H9 (cell line): Measurements from ENCODE around the gene RNGTT. TPM values are rescaled to one million over a fixed set of nuclear protein-coding genes. Genes with fewer than 3 reads are reported as not detected.

ENCODE experiments used
- DNase-seq: peaks from one replicate; pipeline ENCODE4 v3.0.0-alpha.2; 2017
- H2AFZ ChIP-seq: one replicate; pipeline ENCODE4 v1.6.1; 2013; ENCODE audit warnings: mild to moderate bottlenecking, low read length, control low read depth, moderate library complexity
- H2AK5ac ChIP-seq: 2 replicates; pipeline ENCODE4 v1.6.1; 2013; ENCODE audit warnings: low read length, control low read depth, mixed read lengths; ENCODE audit not compliant: insufficient read length
- H2BK120ac ChIP-seq: one replicate; pipeline ENCODE4 v1.6.1; 2013; ENCODE audit warnings: low read depth, mild to moderate bottlenecking, low read length, control low read depth, inconsistent platforms; ENCODE audit not compliant: poor library complexity, severe bottlenecking
- H2BK12ac ChIP-seq: 2 replicates; pipeline ENCODE4 v1.6.1; 2013; ENCODE audit warnings: low read length, control low read depth, mixed read lengths, low read depth; ENCODE audit not compliant: insufficient read length
- H2BK15ac ChIP-seq: 2 replicates; pipeline ENCODE4 v1.6.1; 2013; ENCODE audit warnings: low read depth, low read length, control low read depth
- H2BK20ac ChIP-seq: one replicate; pipeline ENCODE4 v1.6.1; 2013; ENCODE audit warnings: low read depth, mild to moderate bottlenecking, low read length, control low read depth, inconsistent platforms; ENCODE audit not compliant: poor library complexity, severe bottlenecking
- H2BK5ac ChIP-seq: 2 replicates; pipeline ENCODE4 v1.6.1; 2013; ENCODE audit warnings: low read length, control low read depth, mixed read lengths; ENCODE audit not compliant: insufficient read length
- H3K14ac ChIP-seq: 2 replicates; pipeline ENCODE4 v1.6.1; 2013; ENCODE audit warnings: low read length, control low read depth; ENCODE audit not compliant: insufficient read depth
- H3K18ac ChIP-seq: 2 replicates; pipeline ENCODE4 v1.6.1; 2013; ENCODE audit warnings: low read depth, mild to moderate bottlenecking, mixed read lengths, low read length, control low read depth; ENCODE audit not compliant: insufficient read length
- H3K23ac ChIP-seq: 2 replicates; pipeline ENCODE4 v1.6.1; 2013; ENCODE audit warnings: low read length, control low read depth, mixed read lengths, low read depth; ENCODE audit not compliant: insufficient read length
- H3K23me2 ChIP-seq: 2 replicates; pipeline ENCODE4 v1.6.1; 2013; ENCODE audit warnings: low read depth, mild to moderate bottlenecking, mixed read lengths, low read length, control low read depth; ENCODE audit not compliant: insufficient read length, poor library complexity, severe bottlenecking
- H3K27ac ChIP-seq: 2 replicates; pipeline ENCODE4 v1.5.1; 2013; ENCODE audit warnings: low read length, control low read depth, mixed read lengths, low read depth; ENCODE audit not compliant: insufficient read length
- H3K27me3 ChIP-seq: 2 replicates; pipeline ENCODE4 v1.6.1; 2013; ENCODE audit warnings: low read length, control low read depth, inconsistent platforms; ENCODE audit not compliant: insufficient read depth
- H3K4ac ChIP-seq: 2 replicates; pipeline ENCODE4 v1.6.1; 2013; ENCODE audit warnings: low read depth, mild to moderate bottlenecking, control low read depth, inconsistent platforms, low read length, moderate library complexity
- H3K4me1 ChIP-seq: 2 replicates; pipeline ENCODE4 v1.6.1; 2013; ENCODE audit warnings: low read length, control low read depth, inconsistent platforms; ENCODE audit not compliant: insufficient read depth
- H3K4me2 ChIP-seq: 2 replicates; pipeline ENCODE4 v1.6.1; 2013; ENCODE audit warnings: low read length, control low read depth, mixed read lengths; ENCODE audit not compliant: insufficient read length, insufficient read depth
- H3K56ac ChIP-seq: 2 replicates; pipeline ENCODE4 v1.6.1; 2013; ENCODE audit warnings: low read depth, mild to moderate bottlenecking, mixed read lengths, low read length, control low read depth; ENCODE audit not compliant: insufficient read length
- H3K79me1 ChIP-seq: 2 replicates; pipeline ENCODE4 v1.6.1; 2013; ENCODE audit warnings: low read depth, mild to moderate bottlenecking, moderate library complexity, low read length, control low read depth, inconsistent platforms; ENCODE audit not compliant: insufficient read depth, poor library complexity, severe bottlenecking
- H3K79me2 ChIP-seq: 2 replicates; pipeline ENCODE4 v1.6.1; 2013; ENCODE audit warnings: low read length, control low read depth, inconsistent platforms; ENCODE audit not compliant: insufficient read depth
- H3K9ac ChIP-seq: 2 replicates; pipeline ENCODE4 v1.6.1; 2013; ENCODE audit warnings: low read length, control low read depth, mixed read lengths; ENCODE audit not compliant: insufficient read length; ENCODE audit errors: extremely low read depth
- H3K9me3 ChIP-seq: one replicate; pipeline ENCODE4 v1.6.1; 2013; ENCODE audit warnings: low read depth, low read length, inconsistent platforms; ENCODE audit not compliant: control insufficient read depth
- H3T11ph ChIP-seq: one replicate; pipeline ENCODE4 v1.6.1; 2013; ENCODE audit warnings: mild to moderate bottlenecking, low read length, control low read depth, inconsistent platforms
- H4K20me1 ChIP-seq: one replicate; pipeline ENCODE4 v1.6.1; 2013; ENCODE audit not compliant: control insufficient read depth, insufficient read length, insufficient read depth
- H4K5ac ChIP-seq: 2 replicates; pipeline ENCODE4 v1.6.1; 2013; ENCODE audit warnings: low read depth, mild to moderate bottlenecking, mixed read lengths, low read length, control low read depth; ENCODE audit not compliant: insufficient read length
- H4K8ac ChIP-seq: replicated peaks from 2 replicates; pipeline ENCODE4 v1.6.1; 2013; ENCODE audit warnings: low read length, control low read depth, mixed read lengths, low read depth; ENCODE audit not compliant: insufficient read length
- H4K91ac ChIP-seq: 2 replicates; pipeline ENCODE4 v1.6.1; 2013; ENCODE audit warnings: low read depth, mild to moderate bottlenecking, moderate library complexity, mixed read lengths, low read length, control low read depth; ENCODE audit not compliant: insufficient read length
- H3K27ac Mint-ChIP-seq, 3 experiments: 2 replicates in 2 of 3; 3 replicates in 1 of 3; pipeline ENCODE4 v1.8.0; 2020 to 2021; ENCODE audit warnings: mixed read lengths in 3 of 3, mild to moderate bottlenecking in 1 of 3, moderate library complexity in 1 of 3
- H3K27me3 Mint-ChIP-seq: 2 replicates; pipeline ENCODE4 v1.8.0; 2021; ENCODE audit warnings: low read depth, mild to moderate bottlenecking, moderate library complexity, mixed read lengths
- H3K36me3 Mint-ChIP-seq, 3 experiments: 2 replicates in 2 of 3; 3 replicates in 1 of 3; pipeline ENCODE4 v1.8.0; 2020 to 2021; ENCODE audit warnings: low read depth in 3 of 3, mixed read lengths in 3 of 3; ENCODE audit not compliant: insufficient read depth in 1 of 3
- H3K4me1 Mint-ChIP-seq, 2 experiments: 2 replicates each; pipeline ENCODE4 v1.8.0; 2020; ENCODE audit warnings: mixed read lengths in 2 of 2
- H3K4me3 Mint-ChIP-seq, 2 experiments: 2 replicates in 1 of 2; 3 replicates in 1 of 2; pipeline ENCODE4 v1.8.0; 2020 to 2021; ENCODE audit warnings: mild to moderate bottlenecking in 2 of 2, mixed read lengths in 2 of 2, moderate library complexity in 1 of 2
- H3K9me3 Mint-ChIP-seq, 2 experiments: 2 replicates in 1 of 2; 3 replicates in 1 of 2; pipeline ENCODE4 v1.8.0; 2020; ENCODE audit warnings: mild to moderate bottlenecking in 2 of 2, mixed read lengths in 2 of 2, moderate library complexity in 1 of 2
- CTCF ChIP-seq: fragments of 200-600 bp; sonication (generic); conservative IDR thresholded peaks from 3 replicates; pipeline ENCODE4 v1.8.0; 2021; ENCODE audit warnings: antibody characterized with exemption, mild to moderate bottlenecking
- total RNA-seq: library from RNA; stranded (reverse); gene quantifications from 2 replicates; pipeline ENCODE4 v1.2.1, GENCODE V29; 2021

RNGTT gene
- total RNA-seq, 1 experiment from 2014 or later = 20.5 TPM

GRCh38 chr6:88958842-88959241, 4.6 kb downstream of the RNGTT start:
- no peak overlapping the region for H3K14ac ChIP-seq
- H2BK12ac ChIP-seq = no peak overlapping the region
- no peak overlapping the region for H2BK20ac ChIP-seq
- Mint-ChIP-seq H3K4me1 (peaks cover 5 to 9% of the 10 kb centered on the region in 2 experiments), H3K4me3 (no peak overlapping the region), H3K27me3 (no peaks in the 10 kb centered on the region), H3K27ac (no peak overlapping the region), H3K9me3 (peaks cover 12 to 14% of the 10 kb centered on the region in 2 experiments), H3K36me3 (peaks cover 2 to 23% (median 21%) of the 10 kb centered on the region in 3 experiments; a peak in 6 of 7 replicates)
- DNase-seq = no peak
- H2BK120ac ChIP-seq = no peak overlapping the region
- peaks cover 10% of the 10 kb centered on the region; the same call in 1 of the 2 replicates for H3K79me2 ChIP-seq
- no peak overlapping the region for H2BK15ac ChIP-seq
- no peak overlapping the region for H3K18ac ChIP-seq
- H2AFZ ChIP-seq = no peak overlapping the region
- no peak overlapping the region for H4K5ac ChIP-seq
- no peaks in the 10 kb centered on the region for H3K79me1 ChIP-seq
- no peak for TF ChIP-seq CTCF
- no peak overlapping the region for H2AK5ac ChIP-seq
- H4K20me1 ChIP-seq = no peaks in the 10 kb centered on the region
- peaks cover 4% of the 10 kb centered on the region for H3K23me2 ChIP-seq
- H3K4ac ChIP-seq = no peak overlapping the region
- no peak overlapping the region for H3K4me2 ChIP-seq
- no peaks in the 10 kb centered on the region for H3K4me1 ChIP-seq
- no peaks in the 10 kb centered on the region for H3K9me3 ChIP-seq
- H3K9ac ChIP-seq = no peak overlapping the region
- H4K91ac ChIP-seq = no peak overlapping the region
- H4K8ac ChIP-seq = no peak overlapping the region
- no peak overlapping the region for H3K56ac ChIP-seq
- H3K23ac ChIP-seq = no peak overlapping the region
- H3K27me3 ChIP-seq = no peaks in the 10 kb centered on the region
- no peak overlapping the region for H3T11ph ChIP-seq
- no peak overlapping the region for H3K27ac ChIP-seq
- H2BK5ac ChIP-seq = no peak overlapping the region
